Measurements from ENCODE around the gene OTOP3.
"Not testable (repeated sequence)": the region's sequence is repeated elsewhere in the genome, so short reads cannot be mapped to it uniquely, and the experiment has no call there.

The OTOP3 gene, protein sequence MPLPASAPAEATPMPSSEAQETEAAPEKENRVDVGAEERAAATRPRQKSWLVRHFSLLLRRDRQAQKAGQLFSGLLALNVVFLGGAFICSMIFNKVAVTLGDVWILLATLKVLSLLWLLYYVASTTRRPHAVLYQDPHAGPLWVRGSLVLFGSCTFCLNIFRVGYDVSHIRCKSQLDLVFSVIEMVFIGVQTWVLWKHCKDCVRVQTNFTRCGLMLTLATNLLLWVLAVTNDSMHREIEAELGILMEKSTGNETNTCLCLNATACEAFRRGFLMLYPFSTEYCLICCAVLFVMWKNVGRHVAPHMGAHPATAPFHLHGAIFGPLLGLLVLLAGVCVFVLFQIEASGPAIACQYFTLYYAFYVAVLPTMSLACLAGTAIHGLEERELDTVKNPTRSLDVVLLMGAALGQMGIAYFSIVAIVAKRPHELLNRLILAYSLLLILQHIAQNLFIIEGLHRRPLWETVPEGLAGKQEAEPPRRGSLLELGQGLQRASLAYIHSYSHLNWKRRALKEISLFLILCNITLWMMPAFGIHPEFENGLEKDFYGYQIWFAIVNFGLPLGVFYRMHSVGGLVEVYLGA

DNA sequence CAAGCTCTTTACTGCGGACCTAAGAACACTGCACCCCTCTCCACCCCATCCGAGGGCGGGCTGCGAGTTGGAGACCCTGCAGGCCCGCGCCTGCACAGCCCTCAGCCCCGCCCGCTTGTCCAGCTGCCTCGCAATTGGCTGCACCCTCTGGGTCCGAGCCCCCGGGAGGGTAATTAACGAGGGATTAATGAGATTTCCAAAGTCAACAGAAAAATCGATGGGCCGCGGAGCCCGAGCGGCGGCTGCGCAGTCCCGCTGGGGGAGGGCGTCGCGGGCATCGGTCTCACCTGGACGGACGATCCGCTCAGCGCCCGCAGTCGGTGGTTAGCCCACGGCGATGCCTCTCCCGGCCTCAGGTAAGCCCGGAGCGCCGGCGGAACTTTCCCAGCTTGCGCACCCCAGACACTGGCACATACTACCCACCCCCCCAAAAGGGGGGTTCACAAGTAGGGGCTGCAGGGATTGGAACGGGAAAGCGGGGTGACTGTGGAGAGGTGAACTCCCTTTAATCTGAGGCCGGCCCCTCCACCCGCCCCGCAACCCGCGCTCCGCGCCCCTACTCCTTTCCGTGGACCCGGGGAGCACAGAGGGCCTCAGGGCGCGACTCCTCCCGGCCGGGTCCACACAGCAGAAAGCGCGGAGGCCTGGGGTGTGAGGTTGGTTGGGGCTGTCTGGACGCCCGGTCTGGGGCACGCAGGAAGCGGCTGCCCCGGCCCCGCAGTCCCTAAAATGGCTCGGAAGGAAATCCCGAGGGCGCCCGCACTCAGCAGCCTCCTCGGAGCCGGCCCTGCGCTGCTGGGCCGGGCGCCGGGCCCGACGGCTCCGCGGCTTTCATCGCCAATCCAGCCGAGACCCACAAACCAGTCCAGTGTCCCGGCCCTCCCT is at the start of gene OTOP3:
OTOP3 (plus strand) TSS at position 314 of the 885 bp plus-strand sequence; CDS start at position 338, 24 bp downstream.
- no peak for DNase-seq

DNA sequence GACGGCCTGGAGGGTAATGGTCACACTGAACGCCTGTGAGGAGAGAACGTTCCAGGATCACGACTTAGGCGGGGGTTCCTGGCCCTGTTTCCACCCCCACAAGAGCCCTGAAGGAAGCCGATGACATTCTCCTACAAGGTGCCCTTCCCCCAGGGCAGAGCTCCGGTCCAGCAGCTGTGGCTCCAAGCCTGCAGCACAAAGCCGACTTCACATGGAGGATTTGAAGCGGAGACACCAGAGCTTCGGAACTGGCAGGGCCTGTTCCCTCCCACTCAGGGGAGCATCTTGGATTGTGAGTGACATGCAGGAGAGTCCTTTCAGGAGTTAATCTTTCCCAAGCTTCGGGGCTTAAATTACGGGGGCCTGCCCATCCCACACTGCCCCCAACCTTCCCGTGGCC is 47.2 kb upstream of the OTOP3 start:
- no peak for DNase-seq

DNA sequence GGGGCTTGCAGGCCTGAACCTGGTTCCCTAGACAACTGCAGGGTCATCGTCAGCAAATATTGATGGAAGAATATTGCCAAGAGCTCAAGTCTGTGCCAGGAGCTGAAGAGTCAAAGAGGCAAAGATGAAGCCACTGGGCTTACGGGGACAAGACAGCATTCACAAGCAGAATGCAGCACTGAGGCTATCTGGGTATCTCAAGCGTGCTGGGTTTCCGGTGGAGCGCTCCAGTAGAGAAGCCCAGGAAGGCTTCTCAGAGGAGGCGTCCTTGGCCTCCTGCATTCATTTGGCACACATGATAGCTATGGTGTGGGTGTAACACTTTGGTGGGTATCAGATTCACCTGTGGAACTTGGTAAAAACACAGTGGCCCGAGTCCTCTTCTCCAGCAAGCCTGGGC is 45.1 kb upstream of the OTOP3 start:
- no peak for DNase-seq

DNA sequence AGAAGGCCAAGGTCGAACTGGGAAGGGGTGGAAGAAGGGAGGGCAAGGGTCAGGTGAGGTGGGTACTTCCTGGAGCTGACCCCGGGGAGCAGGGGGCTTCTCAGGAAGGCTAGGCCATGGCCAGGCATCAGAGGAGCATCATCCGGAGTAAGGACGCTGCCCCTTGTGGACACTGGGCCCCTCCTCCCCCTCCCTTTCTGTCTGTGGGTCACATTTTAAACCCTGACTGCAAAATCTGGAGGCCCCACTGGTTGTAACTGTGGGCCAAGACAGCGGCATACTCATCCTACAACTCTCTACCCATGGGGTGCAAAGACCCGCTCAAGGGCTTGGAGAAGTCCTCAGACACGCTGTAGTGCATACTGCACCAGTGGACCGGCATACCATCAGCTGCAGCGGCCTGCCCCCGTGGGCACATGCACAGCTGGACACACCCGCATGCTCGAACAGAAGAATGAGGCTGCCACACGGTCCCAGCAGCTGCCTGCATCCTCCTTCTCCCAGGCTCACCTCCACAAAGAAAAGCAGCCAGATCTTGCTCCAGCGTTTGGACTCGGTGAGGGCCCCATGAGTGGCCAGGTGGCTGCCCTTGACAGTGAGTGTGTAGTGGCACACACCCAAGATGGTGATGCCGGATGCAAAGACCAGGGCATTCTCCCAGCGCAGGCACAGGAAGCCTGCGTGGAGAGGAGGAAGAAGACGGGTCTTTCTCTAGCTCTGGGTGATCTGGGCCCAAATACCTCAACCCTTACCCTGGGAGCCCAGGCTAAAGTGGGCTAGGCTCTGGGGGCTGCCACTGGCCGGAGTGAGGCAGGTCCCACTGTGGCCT is 43.5 kb upstream of the OTOP3 start:
- DNase-seq: no peak

DNA sequence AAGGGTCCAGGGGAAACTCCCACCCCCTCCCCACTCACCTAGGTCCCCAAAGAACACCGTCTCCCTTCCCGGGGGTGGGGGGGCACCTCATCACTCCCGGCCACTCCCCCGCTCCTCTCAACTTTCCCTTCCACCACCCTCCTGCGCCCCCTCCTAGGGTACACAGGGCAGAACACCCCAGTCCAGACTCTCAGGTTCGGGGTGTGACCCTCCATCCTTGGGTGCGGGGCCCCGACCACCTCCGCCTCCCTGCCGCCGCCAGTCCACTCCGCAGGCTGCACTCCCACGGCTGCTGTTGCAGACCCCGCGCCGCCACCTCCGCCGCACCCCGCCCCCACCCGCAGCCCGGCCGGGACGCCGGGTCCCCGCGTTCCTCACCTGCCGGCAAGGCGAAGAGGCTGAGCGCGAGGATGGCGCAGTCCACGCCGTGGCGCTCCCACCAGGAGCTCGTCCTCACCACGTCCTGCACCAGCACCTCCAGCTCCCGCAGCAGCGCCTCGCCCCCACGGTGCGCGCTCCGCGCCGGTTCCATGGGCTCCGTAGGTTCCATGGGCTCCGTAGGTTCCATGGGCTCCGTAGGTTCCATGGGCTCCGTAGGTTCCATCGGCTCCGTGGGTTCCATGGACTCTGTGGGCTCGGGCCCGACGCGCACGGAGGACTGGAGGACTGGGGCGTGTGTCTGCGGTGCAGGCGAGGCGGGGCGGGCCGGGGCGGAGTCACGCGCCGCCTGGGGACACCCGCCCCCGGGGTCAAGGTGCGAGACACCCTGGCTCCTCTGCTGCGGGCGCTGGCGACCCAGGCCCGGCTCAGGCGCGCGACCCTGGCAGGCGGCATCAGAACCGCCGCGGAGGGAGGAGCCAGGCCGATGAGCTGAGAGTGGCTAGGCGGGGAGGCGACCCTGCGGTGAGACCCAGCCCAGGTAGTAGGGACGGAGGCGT is 42.5 kb upstream of the OTOP3 start, which contains the start of gene FADS6:
FADS6 (minus strand) TSS at position 660 of the 938 bp plus-strand sequence; CDS start at position 622, 38 bp downstream.
- no peak for DNase-seq

DNA sequence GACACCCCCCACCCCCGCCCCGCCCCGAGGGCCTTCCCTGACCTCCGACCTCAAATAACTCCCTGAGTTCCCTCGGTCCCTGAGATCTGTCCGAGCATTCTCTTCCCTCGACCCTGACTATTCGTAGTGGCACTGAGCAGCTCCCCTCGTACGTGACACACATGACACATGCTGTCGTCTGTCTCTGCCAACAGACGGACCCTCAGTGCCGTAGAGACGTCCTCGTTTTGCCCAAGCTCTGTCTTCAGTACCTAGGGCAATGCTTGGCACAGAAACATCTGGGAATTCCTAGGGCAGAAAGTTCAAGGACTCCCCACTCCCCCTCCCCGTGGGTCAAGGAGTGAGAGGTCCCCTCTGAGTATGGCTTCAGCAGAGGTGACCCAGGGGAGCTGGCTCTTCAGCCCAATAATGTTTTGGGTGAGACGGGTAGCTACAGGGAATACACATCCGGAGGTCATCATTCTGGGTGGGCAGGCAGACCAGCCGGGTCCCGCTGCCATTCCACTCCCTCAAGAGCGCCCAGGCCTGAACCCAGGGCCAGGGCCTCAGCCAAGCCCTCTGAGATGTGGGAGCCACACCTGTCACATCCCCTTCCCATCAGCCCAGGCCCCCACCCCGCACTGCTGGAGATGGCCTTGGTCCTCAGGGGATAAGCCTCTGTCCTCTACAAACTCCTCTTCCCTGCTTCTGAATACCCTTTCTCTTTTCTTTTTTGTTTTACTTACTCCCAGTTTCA is 41.6 kb upstream of the OTOP3 start:
- DNase-seq: no peak

DNA sequence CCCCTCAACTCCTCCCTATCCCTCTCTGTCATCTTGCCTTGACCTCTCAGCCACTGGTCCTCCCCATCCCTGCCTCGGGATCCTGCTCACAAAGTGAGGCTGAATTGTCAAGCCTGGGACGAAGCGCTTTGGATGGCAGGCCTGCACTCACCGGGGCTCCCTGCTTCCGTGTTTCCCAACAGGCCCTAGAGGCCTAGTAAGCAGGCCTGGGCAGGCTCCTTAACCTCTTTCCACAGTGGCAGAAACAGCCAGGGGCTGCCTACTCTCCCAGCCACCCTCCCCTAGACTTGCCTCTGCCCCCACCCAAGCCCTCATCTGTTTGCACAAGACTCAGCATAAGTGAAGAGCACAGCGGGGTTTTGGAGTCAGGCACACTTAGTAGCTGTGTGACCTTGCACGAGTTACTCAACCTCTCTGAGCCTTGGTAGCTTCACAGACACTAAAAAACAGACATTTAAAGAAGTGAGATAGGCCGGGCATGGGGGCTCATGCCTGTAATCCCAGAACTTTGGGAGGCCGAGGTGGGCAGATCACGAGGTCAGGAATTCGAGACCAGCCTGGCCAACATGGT is 37.2 kb upstream of the OTOP3 start:
- DNase-seq: no peak

DNA sequence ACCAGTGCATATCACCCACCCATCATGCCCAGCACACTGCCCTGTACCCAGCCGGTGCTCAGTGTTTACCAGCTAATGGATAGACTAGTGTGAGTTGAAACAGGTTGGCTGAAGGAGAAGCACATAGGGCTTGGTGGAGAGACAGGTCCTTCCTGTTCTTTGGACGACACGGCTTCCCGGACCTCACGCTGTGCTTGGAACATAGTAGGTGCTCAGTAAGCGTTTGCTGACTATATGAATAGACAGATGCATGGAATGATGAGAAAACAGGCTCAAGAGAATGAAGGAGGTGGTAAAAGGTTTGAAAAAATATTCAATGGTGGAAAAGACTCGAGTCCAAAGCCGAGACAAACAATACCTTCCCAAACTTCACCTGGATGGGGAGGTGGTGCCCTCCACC is 35.5 kb upstream of the OTOP3 start:
- no peak for DNase-seq

DNA sequence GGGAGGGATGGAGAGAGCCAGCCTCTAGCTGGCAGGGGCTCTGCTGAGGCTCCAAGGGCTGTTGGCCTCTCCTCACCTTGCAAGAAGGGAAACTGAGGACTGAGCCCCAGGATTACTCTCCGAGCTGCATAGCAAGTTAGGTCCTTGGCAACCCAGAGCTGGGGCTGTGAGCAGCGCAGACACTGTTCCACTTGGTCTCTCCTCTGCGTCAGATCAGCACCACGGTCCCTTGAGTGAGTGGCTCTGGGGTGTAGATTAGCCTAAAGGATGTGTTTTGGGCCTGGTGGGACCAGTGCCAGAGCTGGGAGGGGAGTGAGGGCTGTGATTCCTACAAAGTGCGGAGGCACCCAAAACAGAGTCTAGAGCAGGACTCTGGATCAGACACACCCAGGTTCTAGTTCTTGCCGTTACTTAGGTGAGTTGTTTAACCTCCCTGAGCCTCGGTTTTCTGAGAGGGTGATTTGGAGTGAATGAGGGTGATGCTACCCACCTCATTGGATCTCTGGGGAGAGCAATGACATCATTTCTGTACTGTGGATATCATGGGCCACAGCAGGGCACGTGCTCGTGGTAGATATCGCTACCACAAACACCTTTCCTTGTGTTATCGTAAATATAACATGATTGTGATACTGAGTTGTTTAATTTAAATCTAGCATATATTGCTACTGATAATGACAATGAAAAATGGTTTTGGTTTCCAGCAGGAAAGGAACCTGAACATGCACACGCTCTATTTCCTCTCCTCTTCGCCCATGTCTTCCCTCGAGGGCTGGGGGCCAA is 34.2 kb upstream of the OTOP3 start:
- DNase-seq: no peak

DNA sequence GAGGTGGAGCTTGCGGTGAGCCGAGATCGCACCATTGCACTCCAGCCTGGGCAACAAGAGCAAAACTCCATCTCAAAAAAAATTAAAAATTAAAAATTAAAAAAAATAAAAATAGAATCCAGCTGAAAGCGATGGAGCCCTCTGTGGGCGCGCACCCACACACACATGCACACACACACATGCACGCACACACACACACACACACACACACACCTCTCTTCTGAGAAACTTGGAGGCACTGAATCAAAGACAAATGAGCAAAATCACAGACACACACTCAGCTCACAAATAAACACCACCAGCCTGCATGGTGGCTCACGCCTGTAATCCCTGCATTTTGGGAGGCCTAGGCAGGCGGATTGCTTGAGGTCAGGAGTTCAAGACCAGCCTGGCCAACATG is 32.7 kb upstream of the OTOP3 start:
- DNase-seq: no peak

DNA sequence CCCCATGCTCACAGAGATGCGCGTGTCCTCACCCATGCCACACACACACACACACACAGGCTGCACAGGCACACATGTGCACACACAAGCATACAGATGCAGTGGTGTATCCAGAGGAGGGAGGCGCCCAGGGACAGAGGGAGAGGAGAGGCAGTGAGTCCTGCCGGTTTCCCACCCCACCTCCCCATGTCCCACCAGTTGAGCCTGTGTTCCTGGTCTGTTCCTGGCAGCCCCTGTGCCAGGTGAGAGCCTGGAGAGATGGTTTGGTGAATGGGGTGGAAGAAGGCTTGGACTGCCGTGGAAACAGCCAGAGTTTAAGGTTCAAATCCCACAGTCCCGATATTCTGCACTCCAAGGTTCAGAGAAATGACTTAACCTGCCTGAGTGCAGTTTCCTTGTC is 32.0 kb upstream of the OTOP3 start:
- no peak for DNase-seq

DNA sequence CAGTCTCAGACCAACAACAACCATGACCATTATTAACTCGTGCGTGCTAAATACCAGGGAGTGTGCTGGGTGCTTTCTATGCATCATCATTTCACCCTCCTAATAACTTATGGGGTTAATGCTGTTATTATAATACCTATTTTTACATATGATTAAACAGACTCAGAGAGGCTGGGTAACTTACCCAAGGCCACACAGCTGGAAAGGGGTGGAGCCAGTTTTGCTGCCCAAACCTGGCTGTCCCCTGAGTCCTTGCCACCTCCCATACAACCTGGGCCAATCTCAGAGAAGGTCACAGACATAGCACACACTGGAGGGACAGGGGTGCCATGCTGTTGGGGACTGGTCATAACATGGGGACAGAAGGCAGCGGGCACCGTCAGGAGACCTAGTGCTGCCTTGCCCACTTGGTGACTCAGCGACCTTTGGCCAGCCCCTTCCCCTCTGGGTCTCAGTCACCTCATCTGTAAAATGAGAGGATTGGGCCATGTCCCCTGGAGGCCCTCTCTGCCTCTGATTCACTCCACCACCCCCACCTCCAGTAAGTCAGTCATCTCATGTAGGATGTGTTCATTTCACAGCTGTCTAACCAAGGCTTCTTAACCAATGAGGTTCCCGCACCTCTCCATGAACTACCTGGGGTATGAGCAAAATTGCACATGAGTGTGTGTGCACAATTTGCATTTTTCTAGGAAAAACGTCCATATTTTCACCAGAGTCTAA is 30.9 kb upstream of the OTOP3 start:
- no peak for DNase-seq

DNA sequence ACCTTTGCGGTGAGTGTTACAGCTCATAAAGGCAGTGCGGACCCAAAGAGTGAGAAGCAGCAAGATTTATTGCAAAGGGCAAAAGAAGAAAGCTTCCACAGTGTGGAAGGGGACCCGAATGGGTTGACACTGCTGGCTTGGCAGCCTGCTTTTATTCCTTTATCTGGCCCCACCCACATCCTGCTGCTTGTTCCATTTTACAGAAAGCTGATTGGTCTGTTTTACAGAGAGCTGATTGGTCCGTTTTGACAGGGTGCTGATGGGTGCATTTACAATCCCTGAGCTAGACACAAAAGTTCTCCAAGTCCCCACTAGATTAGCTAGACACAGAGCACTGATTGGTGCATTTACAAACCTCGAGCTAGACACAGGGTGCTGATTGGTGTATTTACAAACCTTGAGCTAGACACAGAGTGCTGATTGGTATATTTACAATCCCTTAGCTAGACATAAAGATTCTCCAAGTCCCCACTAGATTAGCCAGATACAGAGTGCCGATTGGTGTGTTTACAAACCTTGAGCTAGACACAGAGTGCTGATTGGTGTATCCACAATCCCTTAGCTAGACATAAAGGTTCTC is 29.4 kb upstream of the OTOP3 start:
- DNase-seq: not testable (repeated sequence)

DNA sequence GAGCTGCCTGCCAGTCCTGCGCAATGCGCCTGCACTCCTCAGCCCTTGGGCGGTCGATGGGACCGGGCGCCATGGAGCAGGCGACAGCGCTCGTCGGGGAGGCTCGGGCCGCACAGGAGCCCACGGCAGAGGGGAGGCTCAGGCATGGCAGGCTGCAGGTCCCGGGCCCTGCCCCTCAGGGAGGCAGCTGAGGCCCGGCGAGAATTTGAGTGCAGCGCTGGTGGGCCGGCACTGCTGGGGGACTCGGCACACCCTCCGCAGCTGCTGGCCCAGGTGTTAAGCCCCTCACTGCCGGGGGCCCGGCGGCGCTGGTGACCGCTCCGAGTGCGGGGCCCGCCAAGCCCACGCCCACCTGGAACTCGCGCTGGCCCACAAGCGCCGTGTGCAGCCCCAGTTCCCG is 28.7 kb upstream of the OTOP3 start:
- DNase-seq: no peak

DNA sequence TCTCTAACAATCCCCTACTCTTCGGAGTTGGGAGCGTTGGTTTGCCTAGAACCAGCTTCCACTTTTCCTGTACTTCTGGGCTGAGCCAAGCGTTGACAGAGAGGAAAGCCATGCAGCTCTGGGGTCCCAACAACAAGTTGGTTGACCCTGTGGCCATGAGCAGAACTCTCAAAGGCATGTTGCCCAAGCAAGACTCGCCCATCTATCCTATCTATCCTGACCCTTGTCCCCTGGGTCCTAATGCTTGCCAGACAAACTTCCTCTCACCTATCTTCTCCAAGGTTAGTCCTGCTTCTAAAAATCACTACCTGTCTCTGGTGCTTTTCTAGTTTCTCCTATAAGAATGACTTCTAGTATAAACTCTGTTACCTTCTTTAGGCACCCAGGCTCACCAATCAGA is 26.6 kb upstream of the OTOP3 start:
- DNase-seq: not testable (repeated sequence)

DNA sequence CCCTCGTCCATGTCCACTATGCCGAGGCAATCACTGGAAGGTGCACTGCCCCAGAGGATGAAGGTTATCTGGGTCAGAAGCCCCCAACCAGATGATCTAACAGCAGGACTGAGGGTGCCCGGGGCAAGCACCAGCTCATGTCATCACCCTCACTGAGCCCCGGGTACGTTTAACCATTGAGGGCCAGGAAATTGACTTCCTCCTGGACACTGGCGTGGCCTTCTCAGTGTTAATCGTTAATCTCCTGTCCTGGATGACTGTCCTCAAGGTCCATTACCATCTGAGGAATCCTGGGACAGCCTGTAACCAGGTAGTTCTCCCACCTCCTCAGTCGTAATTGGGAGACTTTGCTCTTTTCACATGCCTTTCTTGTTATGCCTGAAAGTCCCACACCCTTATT is 24.3 kb upstream of the OTOP3 start:
- DNase-seq: not testable (repeated sequence)

DNA sequence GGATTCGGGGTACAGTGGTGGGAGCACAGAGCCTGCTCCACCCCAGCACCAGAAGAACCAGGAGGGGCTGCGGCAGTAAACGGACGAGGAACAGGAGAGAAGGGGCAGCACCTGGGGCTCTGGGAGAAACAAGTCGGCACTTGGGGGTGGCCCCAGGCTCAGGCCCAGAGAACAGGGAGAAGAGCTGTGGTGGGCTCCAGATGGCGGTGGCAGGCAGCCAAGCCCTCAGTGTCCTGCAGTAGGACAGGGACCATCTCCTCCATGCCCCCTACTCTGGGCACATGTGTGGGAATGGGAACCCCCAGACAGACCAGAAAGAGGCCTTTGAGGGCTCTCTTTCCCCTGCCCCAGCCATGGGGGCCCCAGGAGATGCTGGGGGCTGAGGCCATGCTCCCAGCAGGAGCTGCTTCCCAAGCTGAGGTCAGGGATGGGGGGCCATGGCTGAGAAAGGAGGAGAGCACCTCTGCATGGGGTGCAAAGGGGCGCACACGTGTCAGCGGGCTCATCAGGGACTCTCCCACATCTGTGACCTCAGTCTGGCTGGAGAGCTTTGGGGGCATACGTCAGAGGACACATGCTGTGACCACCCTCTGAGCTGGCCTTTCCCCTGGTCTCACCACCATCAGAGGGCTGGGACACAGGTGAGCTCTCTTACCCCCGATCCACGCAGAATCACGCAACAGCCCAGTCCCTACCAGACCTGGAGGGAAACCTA is 19.4 kb upstream of the OTOP3 start:
- DNase-seq: no peak

DNA sequence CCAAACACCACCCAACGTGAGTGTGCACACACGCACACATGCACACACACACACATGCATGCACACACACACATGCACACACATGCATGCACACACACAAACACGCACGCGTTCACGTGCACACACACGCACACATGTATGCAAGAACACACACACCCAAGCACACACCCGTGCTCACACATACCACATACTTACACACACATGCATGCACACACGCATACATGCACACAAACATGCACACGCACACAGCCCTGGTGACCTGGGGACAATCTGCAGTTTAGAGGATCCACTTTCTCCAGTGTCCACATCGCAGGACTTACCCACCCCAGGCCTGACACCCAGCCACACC is 18.9 kb upstream of the OTOP3 start:
- DNase-seq: no peak
